GM12873 (cell line): Measurements from ENCODE around the gene PNMA6A.
"Not testable (repeated sequence)": the region's sequence is repeated elsewhere in the genome, so short reads cannot be mapped to it uniquely, and the experiment has no call there.

Experiments
- TF ChIP-seq, protein P1 (sequence below): IDR thresholded peaks from 2 replicates; pipeline ENCODE4 v1.5.1; 2012; ENCODE audit warnings: low read depth, mild to moderate bottlenecking, moderate library complexity, low read length, control low read depth; ENCODE audit not compliant: insufficient read depth; ENCODE audit errors: missing control alignments

PNMA6A gene

DNA sequence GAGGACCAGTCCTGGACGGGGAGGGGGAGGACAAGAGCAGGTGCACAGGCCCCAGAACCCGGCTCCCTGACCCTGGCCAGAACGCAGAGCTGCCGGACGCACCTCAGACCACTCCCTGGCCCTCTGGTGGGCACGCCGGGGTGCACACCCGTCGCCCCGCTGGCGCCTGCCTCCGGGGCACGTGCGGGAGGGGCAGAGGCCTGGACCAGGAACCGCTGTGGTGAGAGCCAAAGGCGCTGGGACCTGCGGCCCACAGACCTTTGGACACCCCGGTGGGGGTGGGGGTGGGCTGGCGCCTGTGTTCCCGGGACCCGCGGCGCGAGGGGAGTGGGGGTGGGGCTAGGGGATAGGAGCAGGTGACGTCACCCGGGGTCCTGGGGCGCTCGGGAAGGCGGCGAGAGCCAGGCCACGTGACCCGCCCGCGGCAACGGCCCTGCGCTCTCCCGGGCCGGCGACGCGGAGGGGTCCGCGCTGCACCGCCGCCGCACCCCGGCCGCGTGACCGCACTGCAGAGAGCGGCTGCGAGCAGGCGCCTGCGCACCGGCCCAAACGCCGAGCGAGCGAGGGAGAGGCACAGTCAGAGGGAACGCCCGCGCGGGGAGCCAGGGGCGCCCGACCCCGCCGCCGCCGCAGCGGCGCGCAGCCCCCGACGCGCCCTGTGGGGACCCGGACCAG, at the start of gene PNMA6A:
PNMA6A (plus strand) TSS at position 546 of the 675 bp plus-strand sequence. CDS start 609 bp downstream, outside the sequence.
- TF ChIP-seq, protein P1, sequence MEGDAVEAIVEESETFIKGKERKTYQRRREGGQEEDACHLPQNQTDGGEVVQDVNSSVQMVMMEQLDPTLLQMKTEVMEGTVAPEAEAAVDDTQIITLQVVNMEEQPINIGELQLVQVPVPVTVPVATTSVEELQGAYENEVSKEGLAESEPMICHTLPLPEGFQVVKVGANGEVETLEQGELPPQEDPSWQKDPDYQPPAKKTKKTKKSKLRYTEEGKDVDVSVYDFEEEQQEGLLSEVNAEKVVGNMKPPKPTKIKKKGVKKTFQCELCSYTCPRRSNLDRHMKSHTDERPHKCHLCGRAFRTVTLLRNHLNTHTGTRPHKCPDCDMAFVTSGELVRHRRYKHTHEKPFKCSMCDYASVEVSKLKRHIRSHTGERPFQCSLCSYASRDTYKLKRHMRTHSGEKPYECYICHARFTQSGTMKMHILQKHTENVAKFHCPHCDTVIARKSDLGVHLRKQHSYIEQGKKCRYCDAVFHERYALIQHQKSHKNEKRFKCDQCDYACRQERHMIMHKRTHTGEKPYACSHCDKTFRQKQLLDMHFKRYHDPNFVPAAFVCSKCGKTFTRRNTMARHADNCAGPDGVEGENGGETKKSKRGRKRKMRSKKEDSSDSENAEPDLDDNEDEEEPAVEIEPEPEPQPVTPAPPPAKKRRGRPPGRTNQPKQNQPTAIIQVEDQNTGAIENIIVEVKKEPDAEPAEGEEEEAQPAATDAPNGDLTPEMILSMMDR = not testable (repeated sequence)

DNA sequence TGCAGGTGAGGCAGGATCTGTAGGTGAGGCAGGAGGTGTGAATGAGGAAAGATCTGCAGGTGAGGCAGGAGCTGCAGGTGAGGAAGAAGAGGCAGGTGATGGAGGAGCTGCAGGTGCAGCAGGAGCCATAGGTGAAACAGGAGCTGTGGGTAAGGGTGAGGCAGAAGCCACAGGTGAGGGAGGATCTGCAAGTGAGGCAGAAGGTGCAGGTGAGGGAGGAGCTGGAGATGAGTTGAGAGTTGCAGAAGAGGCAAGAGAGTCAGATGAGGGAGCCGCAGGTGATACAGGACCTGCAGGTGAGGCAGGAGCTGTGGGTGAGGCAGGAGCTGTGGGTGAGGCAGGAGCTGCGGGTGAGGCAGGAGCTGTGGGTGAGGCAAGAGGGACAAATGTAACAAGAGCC, 43.1 kb upstream of the PNMA6A start:
- TF ChIP-seq, protein P1 = no peak

DNA sequence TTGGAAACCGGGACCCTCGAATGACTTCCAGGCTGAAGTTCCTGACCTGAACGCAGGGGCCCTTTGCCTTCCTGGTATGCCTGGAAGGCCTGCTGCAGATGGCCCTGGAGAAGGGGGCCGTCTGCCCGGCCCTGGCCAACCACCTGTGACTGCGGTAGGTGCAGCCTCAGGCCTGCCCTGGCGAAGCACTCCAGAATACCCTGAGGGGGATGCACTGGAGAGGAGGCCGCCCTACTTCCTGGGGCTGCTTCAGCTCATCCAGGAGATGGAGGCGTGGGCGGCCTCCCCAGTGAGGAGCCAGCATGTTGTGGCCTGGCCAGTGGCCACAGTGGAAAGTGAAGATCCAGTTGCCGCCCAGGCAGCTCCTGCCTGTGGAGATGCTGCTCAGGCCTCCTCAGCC, 42.4 kb upstream of the PNMA6A start:
- TF ChIP-seq, protein P1 = no peak

DNA sequence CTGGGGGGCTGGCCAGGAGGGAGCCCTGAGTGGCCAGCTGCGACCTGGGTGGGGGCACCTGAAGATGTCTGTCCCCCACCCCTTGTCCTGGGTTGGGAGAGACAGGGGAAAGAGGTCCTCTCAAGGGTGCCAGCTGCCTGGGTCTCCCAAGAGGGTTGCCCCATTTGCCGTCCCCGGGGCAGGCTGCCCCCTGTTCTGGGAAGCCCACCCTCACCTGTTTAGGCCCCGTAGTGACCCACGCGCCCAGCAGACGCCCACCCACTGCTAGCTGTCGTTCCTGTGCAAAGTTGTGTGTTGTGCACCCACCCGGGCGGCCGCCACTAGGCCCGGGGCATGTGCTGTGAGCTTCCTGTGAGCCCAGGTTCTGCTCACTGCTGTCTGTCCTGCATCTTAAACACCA, 41.5 kb upstream of the PNMA6A start:
- TF ChIP-seq, protein P1 = no peak

DNA sequence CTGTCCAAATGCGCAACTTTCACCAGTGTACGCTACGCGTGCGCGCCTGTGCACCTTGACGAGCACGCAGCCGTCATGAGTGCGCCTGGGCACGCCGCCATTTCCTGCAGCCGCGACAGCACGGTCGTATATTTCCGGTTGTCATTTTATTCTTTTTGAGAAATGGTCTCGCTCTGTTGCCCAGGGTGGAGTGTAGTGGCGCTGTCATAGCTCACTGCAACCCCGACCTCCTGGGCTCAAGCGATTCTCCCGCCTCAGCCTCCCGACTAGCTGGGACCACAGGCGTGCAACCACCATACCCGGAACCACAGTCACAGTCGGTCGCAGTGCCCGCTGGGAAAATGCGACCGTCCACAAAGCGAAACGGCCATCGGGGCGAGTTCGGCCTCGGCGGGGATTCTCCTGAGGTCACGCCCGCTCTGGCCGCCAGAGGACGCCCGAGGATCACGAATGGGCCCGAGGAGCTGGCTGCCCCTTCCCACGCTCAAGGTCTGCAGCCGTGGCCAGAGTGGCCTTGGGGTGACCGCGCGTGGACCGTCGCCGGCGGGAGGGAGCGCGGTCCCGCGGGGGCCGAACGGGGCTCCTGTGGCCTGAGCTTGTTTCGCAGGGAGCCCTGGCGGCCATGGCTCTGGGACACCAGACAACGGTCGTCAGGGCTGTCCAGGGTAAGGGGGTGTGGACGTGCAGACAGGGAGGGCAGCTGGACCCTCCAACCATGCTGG, 39.7 kb upstream of the PNMA6A start:
- TF ChIP-seq, protein P1 = peak; percentile 81

DNA sequence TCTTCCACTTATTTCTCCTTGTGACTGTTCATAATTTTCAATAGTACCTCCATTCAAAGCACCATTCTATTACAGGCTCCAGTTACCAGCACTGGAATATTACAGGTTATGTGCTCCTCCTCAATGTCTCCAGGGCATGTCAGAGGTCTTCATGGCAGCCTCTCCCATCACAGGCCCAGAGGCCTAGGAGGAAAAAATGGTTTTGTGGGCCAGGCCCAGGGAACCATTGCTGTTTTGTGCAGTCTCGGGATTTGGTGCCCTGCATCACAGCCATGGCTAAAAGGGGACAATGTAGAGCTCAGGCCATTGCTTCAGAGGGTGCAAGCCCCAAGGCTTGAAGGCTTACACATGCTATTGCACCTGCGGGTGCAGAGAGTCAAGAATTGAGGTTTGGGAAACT, 23.2 kb upstream of the PNMA6A start:
- TF ChIP-seq, protein P1 = no peak

DNA sequence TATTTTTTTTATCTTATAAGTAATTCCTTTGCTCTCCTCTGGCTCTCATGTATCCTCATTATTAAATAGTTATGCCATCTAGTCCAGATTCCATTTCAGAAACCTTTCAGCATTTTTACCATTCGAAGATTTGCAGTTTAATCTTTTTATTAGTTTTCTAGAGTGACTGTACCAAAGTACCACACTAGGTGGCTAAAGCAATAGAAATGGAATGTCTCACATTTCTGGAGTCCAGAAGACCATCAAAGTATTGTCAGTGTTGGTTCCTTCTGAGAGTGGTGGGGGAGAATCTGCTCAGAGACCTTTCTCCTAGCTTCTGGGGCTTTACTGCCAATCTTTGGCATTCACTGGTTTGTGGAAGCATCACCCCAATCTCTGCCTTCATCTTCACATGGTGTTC, 19.7 kb upstream of the PNMA6A start:
- TF ChIP-seq, protein P1 = no peak
